GM18951 (cell line): ENCODE measurements around the gene ACSF2.

Experiments
- POLR2A ChIP-seq: IDR thresholded peaks from 4 replicates; pipeline ENCODE4 v1.6.1; 2011; ENCODE audit warnings: mild to moderate bottlenecking; ENCODE audit not compliant: insufficient read length, insufficient read depth; ENCODE audit errors: extremely low read depth
- in situ Hi-C: fragments of 300-500 bp; cut with MboI; formaldehyde crosslinking; loops from one replicate; pipeline ENCODE4 v1.12.0; 2022; ENCODE audit warnings: low sequenced_read_pairs, mixed read lengths, inconsistent platforms; ENCODE audit not compliant: unreplicated experiment

The ACSF2 gene

DNA sequence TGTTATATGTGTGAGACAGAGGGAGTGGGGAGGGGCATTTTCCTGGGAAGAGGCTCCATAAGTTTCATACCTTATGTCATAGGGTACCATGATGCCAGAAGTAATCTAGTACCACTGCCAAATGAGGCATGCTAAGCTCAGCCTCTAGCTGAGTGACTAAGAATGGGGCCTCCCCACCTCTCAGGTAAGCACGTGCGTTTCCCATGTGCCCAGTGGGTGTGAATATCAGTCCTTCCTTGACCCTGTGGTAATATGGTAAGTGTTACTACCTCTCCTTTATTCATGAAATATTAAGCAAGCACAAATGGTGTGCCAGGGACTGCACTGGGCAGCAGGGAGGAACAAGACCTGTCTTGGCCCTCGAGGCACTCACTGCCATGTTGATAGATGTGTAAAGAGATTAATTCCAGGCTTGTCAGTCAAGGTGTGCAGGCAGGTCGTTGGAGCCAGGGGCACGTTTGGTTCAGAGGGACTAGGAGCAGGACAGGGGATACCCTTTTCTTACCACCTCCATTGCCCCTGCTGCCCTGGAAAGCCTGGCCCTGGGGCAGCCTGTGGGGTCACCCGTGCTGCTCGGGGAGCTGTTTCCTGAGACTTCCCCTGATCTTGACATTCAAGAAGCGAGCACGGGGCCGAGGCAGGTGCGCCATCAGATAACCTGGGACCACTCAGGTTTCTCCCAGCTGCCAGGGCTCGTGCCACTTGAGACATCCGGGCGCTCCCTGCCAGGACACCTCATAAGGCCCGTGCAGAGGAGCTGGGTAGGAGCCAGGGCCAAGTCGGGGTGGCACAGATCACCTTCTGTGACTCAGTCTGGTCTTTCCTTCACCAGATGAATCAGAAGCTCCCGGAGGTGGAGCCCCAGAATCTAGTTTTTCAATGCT lies 61.4 kb downstream of the ACSF2 start:
- TF ChIP-seq POLR2A, result no peak
- in situ Hi-C loops, result no loop called here

DNA sequence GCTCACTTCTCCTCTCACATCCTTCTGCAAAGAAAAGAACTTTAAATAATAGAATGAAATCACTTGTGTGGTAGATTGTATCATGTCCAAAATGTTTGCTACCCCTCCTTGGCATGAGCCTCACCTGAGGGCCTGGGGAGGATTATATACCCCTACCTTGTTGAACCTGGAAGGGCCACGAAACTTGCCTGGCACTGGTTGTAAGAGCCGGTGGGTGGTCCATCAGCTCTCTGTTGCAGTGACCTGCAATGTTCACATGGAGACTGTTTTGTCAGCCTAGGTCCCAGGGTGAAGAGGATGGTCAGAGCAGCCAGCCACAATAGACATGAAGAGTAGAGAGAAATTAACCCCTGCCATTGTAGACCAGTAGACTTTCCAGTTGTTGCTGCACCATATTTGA lies 62.9 kb downstream of the ACSF2 start:
- in situ Hi-C loops, result no loop called here
- TF ChIP-seq POLR2A, result no peak

DNA sequence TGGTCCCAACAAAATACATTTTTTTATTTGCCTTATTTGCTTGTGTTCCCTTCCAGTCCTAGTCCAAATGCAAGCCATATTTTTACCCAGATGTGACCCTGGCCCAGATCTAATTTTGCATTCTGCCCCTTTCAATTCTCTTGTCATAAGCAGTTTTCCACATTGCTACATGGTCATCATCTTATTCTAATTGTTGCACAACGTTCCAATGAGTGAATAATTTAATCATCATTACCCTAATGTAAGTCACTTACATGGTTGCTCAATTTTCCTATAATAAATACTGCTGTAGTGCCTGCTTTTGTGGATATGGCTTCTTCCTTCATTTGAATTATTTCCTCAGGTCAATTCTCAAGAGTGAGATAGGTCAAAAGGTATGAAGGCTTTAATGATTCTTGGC lies 65.5 kb downstream of the ACSF2 start:
- no peak for TF ChIP-seq POLR2A
- in situ Hi-C loops, result no loop called here

DNA sequence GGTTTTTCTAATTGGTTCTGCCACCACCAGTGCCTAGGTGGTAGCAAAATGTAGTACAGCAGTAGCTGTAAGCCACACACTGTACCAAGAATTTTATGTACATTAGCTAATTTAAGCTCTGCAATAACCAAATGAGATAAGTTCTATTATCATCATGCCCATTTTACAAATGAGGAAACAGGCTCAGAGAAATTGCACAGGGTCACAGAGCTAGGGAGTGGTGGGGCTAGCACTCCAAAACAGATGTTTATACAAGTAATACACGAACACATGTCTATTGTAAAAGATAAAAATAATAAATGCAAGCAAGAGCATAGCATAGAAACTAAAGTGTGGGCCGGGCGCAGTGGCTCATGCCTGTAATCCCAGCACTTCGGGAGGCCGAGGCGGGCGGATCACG lies 66.2 kb downstream of the ACSF2 start:
- no peak for TF ChIP-seq POLR2A
- in situ Hi-C loops, result no loop called here

DNA sequence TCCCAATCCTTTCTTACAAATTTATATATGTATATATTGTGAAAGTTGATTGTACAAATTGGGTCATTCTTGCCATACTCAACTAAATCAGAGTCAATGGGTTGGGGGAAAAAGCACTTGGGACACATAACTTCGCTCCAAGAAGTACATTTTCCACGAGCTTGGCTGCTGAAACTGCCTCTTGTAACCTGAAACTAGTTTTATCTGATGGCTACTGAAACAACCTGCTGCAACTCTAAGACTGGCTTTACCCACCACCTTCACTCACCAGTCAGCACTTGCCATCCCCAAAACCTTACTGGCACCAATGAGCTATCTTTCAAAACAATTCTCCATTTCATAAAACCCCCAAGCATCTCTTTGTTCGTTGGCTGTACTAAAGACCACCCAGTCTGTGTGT lies 67.7 kb downstream of the ACSF2 start:
- no peak for TF ChIP-seq POLR2A
- in situ Hi-C loops, result no loop called here

DNA sequence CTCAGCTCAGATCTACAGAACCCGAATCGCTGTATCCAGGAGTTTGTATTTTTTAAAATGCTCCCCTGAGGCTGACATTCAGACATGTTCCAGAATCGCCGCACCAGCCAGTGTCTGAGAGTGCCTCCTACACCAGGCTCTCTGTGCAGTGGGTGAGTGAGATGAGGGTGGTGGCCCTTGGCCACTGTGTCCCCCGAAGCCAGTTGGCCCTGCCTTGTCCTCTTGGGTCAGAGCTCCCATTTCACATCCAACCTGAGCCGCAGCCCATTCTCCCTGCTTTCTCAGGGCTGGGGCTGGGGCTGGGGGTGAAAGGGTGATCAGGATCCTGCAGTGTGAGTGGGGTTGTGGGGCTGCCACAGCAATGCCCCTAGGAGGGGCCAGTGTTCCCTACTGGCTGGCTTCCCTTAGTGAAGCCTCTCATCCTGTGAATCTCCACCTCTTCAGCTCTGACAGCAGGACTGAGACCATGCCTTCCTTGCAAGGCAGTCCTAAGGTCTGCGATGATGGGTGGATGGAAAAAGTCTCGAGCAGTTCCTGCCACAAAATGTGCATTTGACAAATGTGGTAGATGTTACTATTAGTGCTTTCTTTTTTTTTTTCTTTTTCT lies 69.3 kb downstream of the ACSF2 start:
- in situ Hi-C loops, result no loop called here
- TF ChIP-seq POLR2A, result no peak

DNA sequence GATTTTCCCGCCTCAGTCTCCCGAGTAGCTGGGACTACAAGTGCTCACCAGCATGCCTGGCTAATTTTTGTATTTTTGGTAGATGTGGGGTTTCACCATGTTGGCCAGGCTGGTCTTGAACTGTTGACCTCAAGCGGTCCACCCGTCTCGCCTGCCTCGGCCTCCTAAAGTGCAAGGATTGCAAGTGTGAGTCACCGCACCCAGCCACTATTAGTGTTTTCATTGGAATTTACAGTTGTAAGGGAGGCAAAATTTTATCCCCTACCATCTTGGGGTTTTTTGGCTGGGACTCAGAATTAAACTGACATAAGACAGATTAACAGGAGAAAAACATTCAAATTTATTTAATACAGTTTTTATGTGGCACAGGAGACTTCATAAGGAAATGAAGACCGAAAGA lies 69.9 kb downstream of the ACSF2 start:
- in situ Hi-C loops, result no loop called here
- TF ChIP-seq POLR2A, result no peak

DNA sequence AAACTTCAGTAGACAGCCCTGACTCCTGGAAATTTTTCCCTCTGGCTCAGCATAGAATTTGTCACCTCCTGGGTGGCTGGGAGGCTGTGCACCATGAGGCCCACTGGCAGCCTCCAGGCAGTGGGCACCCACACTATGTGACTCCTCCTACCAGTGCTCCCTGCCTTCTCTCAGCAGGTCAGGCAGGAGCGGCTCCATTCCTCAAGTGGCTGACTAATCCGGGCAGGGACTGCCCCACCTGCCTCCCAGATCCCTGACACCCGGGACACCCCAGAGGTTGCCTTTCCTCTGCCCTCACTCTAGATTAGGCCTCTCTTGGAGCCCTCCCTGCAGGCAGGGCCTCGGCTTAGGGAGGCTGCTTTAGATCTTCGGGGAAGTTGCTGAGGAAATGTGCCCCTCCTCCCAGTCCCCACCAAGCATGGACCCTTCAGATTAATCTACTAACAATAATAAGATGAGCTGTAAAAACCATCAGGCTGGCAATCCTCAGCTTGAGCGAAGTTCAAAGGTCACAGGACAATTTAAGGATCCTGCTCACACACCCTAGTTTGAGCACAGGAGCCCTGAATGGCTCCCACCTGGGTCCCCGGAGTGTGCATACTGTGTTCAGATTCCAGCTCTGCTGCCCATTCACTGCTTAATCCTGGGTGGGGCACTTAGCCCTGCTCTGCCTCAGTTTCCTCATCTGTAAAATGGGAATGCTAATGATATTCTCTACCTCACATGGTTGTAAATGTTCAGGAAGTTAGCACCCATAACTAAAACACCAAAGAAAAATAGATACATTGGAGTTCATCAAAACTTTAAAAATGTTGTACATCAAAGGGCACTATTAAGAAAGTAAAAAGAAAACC lies 72.2 kb downstream of the ACSF2 start:
- in situ Hi-C loops, result no loop called here
- TF ChIP-seq POLR2A, result no peak

DNA sequence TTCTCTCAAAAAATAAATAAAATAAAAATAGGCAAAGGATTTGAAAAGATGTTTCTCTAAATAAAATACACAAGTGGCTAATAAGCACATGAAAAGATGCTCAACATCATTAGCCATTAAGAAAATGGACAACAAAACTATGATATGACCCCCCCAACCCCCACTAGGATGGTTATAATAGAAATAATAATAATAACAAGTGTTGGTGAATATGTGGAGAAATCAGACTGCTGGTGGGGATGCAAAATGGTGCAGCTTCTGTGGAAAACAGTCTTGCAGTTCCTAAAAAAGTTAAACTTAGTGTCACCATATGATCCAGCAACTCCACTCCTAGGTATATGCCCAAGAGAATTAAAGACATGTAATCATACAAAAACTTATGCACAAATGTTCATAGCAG lies 73.3 kb downstream of the ACSF2 start:
- TF ChIP-seq POLR2A, result no peak
- in situ Hi-C loops, result no loop called here

DNA sequence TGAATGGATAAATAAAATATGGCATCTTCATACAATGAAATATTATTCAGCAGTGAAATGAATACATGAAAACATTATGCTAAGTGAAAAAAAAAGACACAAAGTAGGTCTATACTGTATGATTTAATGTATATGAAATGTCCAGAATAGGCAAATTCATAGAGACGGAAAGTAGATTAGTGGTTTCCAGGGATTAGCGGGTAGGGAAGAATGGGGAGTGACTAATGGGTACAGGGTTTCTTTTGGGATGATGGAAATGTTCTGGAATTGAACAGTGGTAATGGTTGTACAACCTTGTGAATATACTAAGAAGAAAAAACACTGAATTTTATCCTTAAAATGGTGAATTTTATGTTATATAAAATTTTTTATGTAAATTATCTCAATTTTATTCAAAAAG lies 73.7 kb downstream of the ACSF2 start:
- in situ Hi-C loops, result no loop called here
- no peak for TF ChIP-seq POLR2A

DNA sequence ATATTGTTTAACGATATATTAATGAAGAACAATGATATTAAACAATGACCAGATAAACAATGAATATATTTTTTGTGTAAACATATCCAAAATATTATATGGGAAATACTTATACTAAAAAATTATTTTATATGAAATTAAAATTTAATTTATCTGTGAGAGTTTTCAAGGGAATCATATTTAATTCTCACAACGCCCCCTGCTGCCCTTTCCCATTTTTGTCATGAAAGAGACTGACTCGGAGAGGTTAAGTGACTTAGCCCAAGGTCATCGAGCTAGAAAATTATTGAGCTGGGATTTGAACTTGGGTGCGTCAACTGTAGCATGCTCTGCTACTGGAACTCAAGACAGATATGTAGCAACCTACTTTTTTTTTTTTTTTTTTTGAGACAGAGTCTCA lies 75.0 kb downstream of the ACSF2 start:
- TF ChIP-seq POLR2A, result no peak
- in situ Hi-C loops, result no loop called here

DNA sequence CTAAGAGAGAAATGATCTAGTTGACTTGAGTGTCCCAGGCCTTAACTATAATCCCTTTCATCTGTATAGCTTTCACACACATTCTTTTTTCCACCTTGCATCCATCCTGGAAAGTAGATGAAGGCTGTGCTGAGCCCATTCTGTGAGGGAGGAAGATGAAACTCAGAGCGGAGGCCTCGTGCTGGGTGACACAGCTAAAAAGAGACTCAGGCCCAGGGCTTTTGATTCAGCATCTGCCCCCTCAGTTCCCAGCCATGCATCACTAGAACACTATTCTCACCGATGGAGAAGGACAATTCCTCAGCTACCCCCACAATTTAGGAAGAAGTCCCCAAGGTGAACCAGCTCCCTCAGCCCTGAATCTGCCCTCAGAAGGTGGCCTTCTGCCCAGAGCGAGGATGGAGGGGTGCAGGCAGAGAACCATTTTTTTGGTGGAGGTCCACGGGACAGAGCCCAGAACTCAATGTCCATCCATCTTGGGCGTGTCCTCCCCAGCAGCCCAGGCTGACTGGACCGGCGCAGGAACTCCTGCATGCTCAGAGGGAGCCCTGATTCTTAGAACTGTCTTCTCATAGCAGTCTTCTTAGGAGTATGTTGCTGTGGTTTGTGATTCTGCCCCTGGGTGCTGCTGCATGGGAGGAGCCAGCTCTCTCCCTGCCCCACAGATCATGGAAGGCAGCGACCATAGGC lies 76.4 kb downstream of the ACSF2 start:
- in situ Hi-C loops, result no loop called here
- no peak for TF ChIP-seq POLR2A

DNA sequence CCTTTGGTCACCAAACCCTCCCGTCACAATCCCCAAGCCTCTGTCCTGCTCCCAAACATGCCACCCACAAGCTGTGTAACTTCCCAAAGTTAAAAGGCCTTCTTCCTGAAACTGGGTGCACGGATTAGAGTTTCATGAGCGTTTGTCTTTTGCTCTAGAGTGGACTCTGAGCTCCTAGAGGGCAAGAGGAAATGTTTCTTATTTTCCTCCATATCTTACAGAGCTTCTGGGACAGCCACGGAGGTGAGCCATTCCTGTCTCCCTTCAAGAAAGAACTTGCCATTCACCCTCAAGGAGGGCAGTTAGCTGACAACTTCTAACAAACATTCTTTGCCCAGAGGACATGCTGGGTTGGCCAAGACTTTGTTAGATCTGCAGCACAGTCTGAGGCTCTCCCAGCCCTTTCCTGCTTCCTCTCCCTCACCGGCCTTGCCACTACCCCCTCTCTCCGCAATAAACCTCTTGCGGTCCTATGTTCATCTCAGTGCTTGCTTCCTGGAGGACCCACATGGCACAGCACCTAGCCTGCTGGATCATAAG lies 79.6 kb downstream of the ACSF2 start:
- TF ChIP-seq POLR2A, result no peak
- in situ Hi-C loops, result no loop called here
